NCI-H526 (cell line): ENCODE measurements around the gene SP3.

ENCODE experiments used
- DNase-seq, 2 experiments: peaks; one replicate each; lab custom pipeline; 2025; lab: John Stamatoyannopoulos, UW

SP3 gene

GRCh38 chr2:173966274-173967098 lies 1.3 kb upstream of the SP3 start:
- DNase-seq, result no peak

GRCh38 chr2:173964565-173965371 lies 405 bp downstream of the SP3 start:
- peak; percentile 74 to 91 for DNase-seq

GRCh38 chr2:173963817-173964564 lies 1.2 kb downstream of the SP3 start:
- DNase-seq, result peak; percentile 83 to 96

- DNase-seq, result peak; percentile 51 to 78
Observed at GRCh38 chr2:173963323-173963816, 1.8 kb downstream of the SP3 start.

GRCh38 chr2:173962583-173963110 lies 2.5 kb downstream of the SP3 start:
- DNase-seq, result no peak

- DNase-seq, result no peak
Observed at GRCh38 chr2:173962031-173962430, 3.1 kb downstream of the SP3 start.

GRCh38 chr2:173961346-173961705 lies 3.8 kb downstream of the SP3 start:
- DNase-seq, result no peak

- no peak for DNase-seq
Observed at GRCh38 chr2:173959909-173960308, 5.3 kb downstream of the SP3 start.

GRCh38 chr2:173959358-173959884 lies 5.8 kb downstream of the SP3 start:
- no peak for DNase-seq

GRCh38 chr2:173958198-173958846 lies 6.9 kb downstream of the SP3 start:
- no peak for DNase-seq

GRCh38 chr2:173957517-173957916 lies 7.7 kb downstream of the SP3 start:
- DNase-seq, result no peak

GRCh38 chr2:173956454-173956853 lies 8.7 kb downstream of the SP3 start:
- no peak for DNase-seq

- DNase-seq, result no peak
Observed at GRCh38 chr2:173955867-173956266, 9.3 kb downstream of the SP3 start.

GRCh38 chr2:173955004-173955403 lies 10.2 kb downstream of the SP3 start:
- DNase-seq, result peak in 1 of 2 experiments; percentile 15

GRCh38 chr2:173953047-173953424 lies 12.1 kb downstream of the SP3 start:
- DNase-seq, result no peak

GRCh38 chr2:173952267-173953046 lies 12.7 kb downstream of the SP3 start:
- no peak for DNase-seq

GRCh38 chr2:173948842-173949241 lies 16.3 kb downstream of the SP3 start:
- DNase-seq, result no peak

- no peak for DNase-seq
Observed at GRCh38 chr2:173948198-173948597, 17.0 kb downstream of the SP3 start.

- no peak for DNase-seq
Observed at GRCh38 chr2:173947131-173947530, 18.0 kb downstream of the SP3 start.

- DNase-seq, result no peak
Observed at GRCh38 chr2:173943738-173944137, 21.4 kb downstream of the SP3 start.
